Memory B cell (primary cell): ENCODE data around the gene LIN37.

Source experiments
- ATAC-seq: fragments of 150-1000 bp; cut with Tn5 transposase; 2 replicates; pipeline ENCODE4 v1.10.0; 2021; ENCODE audit warnings: low read depth, mild to moderate bottlenecking, moderate library complexity
- DNase-seq, 2 donors: peaks; one replicate each; pipeline ENCODE4 v3.0.0; 2022; ENCODE audit warnings: low spot score in 2 of 2
- H3K27ac Mint-ChIP-seq: one replicate; pipeline ENCODE4 v1.8.0; 2022; ENCODE audit warnings: mild to moderate bottlenecking, moderate library complexity, mixed read lengths
- H3K27me3 Mint-ChIP-seq: one replicate; pipeline ENCODE4 v1.8.0; 2022; ENCODE audit warnings: mixed read lengths
- H3K36me3 Mint-ChIP-seq: one replicate; pipeline ENCODE4 v1.8.0; 2022; ENCODE audit warnings: mild to moderate bottlenecking, mixed read lengths
- H3K4me1 Mint-ChIP-seq: one replicate; pipeline ENCODE4 v1.8.0; 2022; ENCODE audit warnings: mixed read lengths
- H3K4me3 Mint-ChIP-seq: one replicate; pipeline ENCODE4 v1.8.0; 2022; ENCODE audit warnings: mild to moderate bottlenecking, moderate library complexity, mixed read lengths
- H3K9me3 Mint-ChIP-seq: one replicate; pipeline ENCODE4 v1.8.0; 2022; ENCODE audit warnings: mixed read lengths

The LIN37 gene

DNA sequence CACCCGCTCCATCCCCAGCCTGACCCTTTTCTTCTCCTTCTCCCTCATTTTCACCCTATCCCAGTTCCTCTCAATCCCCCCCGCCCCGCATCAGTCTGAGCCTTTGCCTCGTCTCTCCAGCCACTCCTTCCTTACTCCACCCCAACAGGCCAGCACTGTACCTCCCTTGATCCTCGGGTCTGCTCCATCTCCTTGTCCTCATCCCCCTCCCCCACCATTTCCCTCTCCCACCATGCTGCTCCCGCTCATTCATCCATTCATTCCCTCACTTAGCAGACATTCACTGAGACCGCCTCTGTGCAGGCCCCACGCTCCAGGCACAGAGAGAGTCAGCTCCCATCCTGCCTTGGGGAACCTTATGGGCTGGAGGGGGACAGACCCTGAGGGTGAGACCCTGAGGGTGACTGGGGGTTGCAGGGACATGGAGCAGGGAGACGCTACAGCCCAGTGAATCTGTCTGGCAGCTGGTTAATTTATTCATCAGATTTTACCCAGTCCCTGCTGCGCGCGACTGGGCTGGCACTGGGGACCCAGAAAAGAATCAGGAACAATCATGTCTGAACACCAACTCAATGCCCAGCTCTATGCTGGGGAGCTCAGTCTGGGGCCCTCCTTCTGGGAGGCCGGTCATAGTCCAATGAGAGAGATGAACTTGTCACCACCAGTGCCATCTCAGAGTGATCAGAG is 27.9 kb downstream of the LIN37 start:
- H3K9me3 Mint-ChIP-seq = no peaks in the 10 kb centered on the region
- H3K36me3 Mint-ChIP-seq = peaks cover 2% of the 10 kb centered on the region
- H3K27me3 Mint-ChIP-seq = no peaks in the 10 kb centered on the region
- H3K4me3 Mint-ChIP-seq = peak overlapping the region; percentile 93
- ATAC-seq (no peak), DNase-seq (no peak)
- peak overlapping the region; percentile 83 for H3K27ac Mint-ChIP-seq
- H3K4me1 Mint-ChIP-seq = peaks cover 11% of the 10 kb centered on the region

DNA sequence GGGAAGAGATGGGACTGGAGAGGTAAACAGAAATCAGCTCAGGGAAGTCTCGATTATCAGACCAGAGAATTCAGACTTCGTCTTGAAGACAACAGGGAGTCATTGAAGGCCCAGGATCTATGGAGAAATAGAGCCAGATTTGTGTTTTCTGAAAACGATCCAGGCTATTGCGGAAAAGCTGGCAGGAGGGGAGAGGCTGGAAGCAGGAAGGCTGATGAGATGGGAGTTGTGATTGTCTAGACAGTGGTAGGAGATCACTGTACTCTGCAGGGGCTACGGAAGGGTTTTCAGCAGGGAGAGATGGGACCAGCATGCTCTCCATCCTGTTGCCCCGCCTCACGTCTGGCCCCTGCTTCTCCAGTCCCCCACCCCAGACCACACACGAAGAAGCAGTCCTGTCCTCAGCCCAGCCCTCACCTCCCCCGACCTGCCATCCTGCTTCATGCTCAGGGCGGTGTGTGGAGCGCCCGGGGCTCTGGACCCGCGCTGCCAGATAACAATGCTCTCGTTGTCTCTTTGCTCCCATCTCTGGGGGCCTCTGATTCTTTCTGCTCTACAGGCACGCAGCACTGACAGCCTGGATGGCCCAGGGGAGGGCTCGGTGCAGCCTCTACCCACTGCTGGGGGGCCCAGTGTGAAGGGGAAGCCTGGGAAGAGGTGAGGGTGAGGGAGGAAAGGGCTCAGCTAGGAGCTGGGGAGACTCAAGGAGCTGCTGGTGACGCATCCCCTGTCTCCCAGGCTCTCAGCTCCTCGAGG is 28.9 kb downstream of the LIN37 start:
- peaks cover 3% of the 10 kb centered on the region for H3K36me3 Mint-ChIP-seq
- H3K27me3 Mint-ChIP-seq = no peaks in the 10 kb centered on the region
- no peaks in the 10 kb centered on the region for H3K9me3 Mint-ChIP-seq
- H3K27ac Mint-ChIP-seq = no peak overlapping the region
- no peak for DNase-seq
- no peak for ATAC-seq
- peaks cover 11% of the 10 kb centered on the region for H3K4me1 Mint-ChIP-seq
- H3K4me3 Mint-ChIP-seq = no peak overlapping the region

DNA sequence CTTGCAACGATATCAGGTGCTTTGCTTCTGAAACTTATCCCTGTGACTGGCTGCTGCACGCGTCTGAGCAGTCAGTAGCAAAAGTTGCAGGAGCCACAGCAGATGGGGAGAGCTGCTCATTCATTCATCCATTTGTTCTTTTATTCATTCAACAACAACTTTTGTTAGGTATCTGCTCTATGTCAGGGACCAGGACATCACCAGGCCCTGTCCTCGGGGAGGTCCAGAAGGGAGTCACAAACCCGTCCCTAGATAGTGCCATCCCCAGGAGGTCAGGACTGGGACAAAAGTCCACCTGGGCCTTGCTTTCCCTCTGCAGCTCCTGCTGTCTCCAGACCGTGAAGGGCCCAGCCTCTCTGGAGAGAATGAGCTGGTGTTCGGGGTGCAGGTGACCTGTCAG is 29.6 kb downstream of the LIN37 start:
- H3K4me1 Mint-ChIP-seq = peaks cover 11% of the 10 kb centered on the region
- no peak overlapping the region for H3K4me3 Mint-ChIP-seq
- DNase-seq (no peak), ATAC-seq (no peak)
- no peak overlapping the region for H3K27ac Mint-ChIP-seq
- peaks cover 6% of the 10 kb centered on the region for H3K36me3 Mint-ChIP-seq
- no peaks in the 10 kb centered on the region for H3K27me3 Mint-ChIP-seq
- no peaks in the 10 kb centered on the region for H3K9me3 Mint-ChIP-seq

DNA sequence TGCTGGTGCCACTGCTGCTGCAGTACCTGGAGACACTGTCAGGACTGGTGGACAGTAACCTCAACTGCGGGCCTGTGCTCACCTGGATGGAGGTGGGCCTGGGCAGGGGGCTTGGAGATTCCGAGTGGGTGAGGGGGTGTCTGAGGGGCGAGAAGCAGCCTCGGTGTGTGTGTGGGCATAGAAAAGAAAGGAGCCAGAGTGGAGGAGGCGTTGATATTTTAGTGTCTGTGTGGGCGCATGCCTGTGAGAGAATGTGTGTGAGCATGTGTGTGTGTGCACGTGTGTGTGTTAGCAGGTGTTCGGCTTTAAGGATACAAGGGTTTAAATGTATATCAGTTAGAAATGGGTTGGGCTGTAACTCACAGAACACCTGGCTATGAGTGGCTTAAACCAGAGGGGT is 30.7 kb downstream of the LIN37 start:
- H3K27me3 Mint-ChIP-seq = no peaks in the 10 kb centered on the region
- H3K9me3 Mint-ChIP-seq = no peaks in the 10 kb centered on the region
- peaks cover 9% of the 10 kb centered on the region for H3K36me3 Mint-ChIP-seq
- no peak overlapping the region for H3K4me3 Mint-ChIP-seq
- H3K4me1 Mint-ChIP-seq = peaks cover 11% of the 10 kb centered on the region
- DNase-seq (no peak), ATAC-seq (no peak)
- H3K27ac Mint-ChIP-seq = no peak overlapping the region

DNA sequence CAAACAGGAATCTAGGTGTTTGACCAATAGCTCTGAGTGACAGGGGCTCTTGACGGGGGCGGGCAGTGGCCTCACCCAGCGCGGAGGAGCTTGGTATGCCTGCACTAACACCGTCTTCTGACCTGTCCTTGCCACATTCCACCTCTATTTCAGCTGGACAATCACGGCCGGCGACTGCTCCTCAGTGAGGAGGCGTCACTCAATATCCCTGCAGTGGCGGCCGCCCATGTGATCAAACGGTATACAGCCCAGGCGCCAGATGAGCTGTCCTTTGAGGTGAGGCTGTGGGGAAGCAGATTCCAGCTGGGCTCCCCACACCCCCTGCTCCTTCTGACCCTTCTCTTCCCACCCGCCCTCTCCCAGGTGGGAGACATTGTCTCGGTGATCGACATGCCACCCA is 31.7 kb downstream of the LIN37 start:
- DNase-seq = no peak
- H3K27me3 Mint-ChIP-seq = no peaks in the 10 kb centered on the region
- H3K27ac Mint-ChIP-seq = no peak overlapping the region
- H3K36me3 Mint-ChIP-seq = peaks cover 9% of the 10 kb centered on the region
- no peak for ATAC-seq
- H3K9me3 Mint-ChIP-seq = no peaks in the 10 kb centered on the region
- no peak overlapping the region for H3K4me3 Mint-ChIP-seq
- peaks cover 7% of the 10 kb centered on the region for H3K4me1 Mint-ChIP-seq

DNA sequence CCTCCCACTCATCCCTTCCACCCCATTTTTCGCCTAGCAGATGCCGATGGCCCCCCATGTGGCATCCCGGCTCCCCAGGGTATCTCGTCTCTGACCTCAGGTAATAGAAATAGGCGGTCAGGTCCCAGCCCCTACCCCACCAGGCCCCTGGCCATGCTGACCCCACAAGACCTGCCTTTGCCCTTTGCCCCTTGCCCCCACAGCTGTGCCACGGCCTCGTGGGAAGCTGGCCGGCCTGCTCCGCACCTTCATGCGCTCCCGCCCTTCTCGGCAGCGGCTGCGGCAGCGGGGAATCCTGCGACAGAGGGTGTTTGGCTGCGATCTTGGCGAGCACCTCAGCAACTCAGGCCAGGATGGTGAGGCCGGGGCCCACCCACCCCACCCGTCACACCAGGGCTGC is 32.3 kb downstream of the LIN37 start:
- Mint-ChIP-seq H3K9me3 (no peaks in the 10 kb centered on the region), H3K4me3 (no peak overlapping the region), H3K27ac (no peak overlapping the region), H3K36me3 (peaks cover 9% of the 10 kb centered on the region), H3K4me1 (peaks cover 7% of the 10 kb centered on the region), H3K27me3 (no peaks in the 10 kb centered on the region)
- DNase-seq (no peak), ATAC-seq (no peak)

DNA sequence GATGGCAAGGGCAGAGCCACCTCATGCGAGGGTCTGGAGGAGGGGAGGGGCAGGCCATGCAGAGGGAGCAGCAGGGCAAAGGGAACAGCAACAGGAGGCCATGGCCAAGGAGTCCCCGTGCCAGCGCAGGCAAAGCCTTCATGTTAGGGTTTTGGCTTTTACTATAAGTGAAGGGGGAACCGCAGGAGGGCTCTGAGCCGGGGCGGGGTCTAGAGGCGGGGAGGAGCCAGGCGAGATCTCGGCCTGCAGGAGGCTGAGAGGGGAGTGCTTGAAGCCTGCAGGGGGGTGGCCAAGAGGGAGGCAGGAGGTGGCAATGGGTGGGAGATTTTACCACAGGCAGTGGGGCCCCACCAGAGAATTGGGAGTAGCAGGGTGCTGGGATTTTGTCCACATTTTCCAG is 33.3 kb downstream of the LIN37 start:
- H3K27ac Mint-ChIP-seq = no peak overlapping the region
- peaks cover 1% of the 10 kb centered on the region for H3K4me1 Mint-ChIP-seq
- DNase-seq = no peak
- ATAC-seq = no peak
- peaks cover 9% of the 10 kb centered on the region for H3K36me3 Mint-ChIP-seq
- H3K9me3 Mint-ChIP-seq = no peaks in the 10 kb centered on the region
- H3K27me3 Mint-ChIP-seq = no peaks in the 10 kb centered on the region
- H3K4me3 Mint-ChIP-seq = no peak overlapping the region

DNA sequence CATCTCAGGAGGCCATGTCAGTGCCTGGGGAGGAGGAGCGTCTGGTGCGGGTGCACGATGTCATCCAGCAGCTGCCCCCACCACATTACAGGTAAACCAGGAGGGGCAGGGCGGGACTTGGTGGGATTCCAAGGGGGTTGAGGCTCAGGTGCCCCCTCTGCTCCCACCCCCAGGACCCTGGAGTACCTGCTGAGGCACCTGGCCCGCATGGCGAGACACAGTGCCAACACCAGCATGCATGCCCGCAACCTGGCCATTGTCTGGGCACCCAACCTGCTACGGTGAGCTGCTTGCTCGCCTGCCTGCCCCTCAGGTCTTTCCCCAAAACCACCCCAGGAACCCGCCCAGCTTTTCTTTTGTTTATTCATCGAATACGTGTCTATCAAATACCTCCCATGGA is 34.2 kb downstream of the LIN37 start:
- no peak for ATAC-seq
- Mint-ChIP-seq H3K36me3 (peaks cover 9% of the 10 kb centered on the region), H3K27me3 (no peaks in the 10 kb centered on the region), H3K27ac (no peak overlapping the region), H3K4me3 (no peak overlapping the region), H3K4me1 (no peaks in the 10 kb centered on the region), H3K9me3 (no peaks in the 10 kb centered on the region)
- no peak for DNase-seq

DNA sequence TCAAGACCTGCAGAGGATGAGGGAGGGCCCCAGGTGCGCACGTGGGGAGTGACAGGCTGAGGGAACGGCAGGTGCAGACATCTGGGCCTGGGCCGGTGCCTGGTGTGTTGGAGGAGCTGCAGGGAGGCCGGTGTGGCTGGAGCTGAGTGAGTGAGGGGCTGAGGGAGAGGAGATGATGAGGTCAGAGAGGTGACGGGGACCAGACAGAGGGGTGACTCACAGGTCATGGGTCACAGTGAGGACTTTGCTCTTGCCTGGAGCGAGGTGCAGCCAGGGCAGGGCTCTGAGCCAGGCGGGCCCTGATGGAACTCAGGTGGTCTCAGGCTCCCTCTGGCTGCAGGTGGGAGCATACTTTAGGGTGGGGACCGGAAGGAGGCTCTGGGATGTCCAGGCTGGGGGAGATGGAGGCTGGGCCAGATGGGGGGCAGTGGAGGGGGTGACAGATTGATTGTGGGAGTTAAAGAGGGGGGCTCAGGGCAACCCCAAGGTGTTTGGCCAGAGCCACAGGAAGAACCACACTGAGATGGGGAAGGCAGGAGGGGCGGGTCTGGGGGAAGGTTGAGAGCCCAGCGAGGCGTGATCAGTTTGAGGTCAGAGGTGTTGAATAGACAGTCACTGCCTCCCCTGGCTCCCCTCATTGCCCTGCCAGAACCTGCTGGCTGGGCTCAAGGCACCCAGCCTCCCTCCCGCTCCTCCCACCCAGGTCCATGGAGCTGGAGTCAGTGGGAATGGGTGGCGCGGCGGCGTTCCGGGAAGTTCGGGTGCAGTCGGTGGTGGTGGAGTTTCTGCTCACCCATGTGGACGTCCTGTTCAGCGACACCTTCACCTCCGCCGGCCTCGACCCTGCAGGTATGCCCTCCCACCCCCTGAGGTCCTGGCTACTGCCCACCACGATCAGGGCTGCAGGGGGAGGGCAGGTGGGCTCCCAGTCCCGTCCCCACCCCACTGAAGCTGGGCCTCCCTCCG is 35.4 kb downstream of the LIN37 start:
- no peak overlapping the region for H3K27ac Mint-ChIP-seq
- H3K4me1 Mint-ChIP-seq = no peaks in the 10 kb centered on the region
- no peak overlapping the region for H3K4me3 Mint-ChIP-seq
- H3K27me3 Mint-ChIP-seq = no peaks in the 10 kb centered on the region
- no peaks in the 10 kb centered on the region for H3K9me3 Mint-ChIP-seq
- ATAC-seq (no peak), DNase-seq (no peak)
- peaks cover 9% of the 10 kb centered on the region for H3K36me3 Mint-ChIP-seq

DNA sequence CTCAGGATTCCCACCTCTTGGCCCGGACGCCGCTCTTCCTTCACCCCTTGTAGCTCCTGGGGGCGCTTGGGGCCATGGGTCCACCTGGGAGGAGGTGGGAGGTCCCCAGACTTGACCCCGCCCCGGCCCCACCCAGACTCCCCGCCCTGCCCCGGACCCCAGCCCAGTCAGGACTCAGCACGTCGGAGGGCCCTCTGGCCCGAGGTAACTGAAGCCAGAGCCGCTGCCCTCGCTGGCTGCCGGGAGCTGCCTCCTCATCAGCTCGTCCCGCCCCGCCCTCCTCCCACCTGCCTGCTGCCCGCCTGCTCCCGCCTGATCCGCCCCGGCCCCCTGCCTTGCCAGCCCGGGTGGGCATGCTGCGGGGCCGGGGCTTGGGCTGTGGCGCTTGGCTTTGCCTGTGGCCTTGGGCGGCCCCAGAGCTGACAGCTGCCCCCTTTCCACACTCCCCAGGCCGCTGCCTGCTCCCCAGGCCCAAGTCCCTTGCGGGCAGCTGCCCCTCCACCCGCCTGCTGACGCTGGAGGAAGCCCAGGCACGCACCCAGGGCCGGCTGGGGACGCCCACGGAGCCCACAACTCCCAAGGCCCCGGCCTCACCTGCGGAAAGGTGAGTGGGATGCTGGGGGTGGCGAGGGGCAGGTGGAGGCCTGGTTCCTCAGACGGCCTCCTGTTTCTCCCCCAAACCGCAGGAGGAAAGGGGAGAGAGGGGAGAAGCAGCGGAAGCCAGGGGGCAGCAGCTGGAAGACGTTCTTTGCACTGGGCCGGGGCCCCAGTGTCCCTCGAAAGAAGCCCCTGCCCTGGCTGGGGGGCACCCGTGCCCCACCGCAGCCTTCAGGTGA is 36.3 kb downstream of the LIN37 start:
- Mint-ChIP-seq H3K4me3 (no peak overlapping the region), H3K27ac (no peak overlapping the region), H3K27me3 (no peaks in the 10 kb centered on the region), H3K9me3 (no peaks in the 10 kb centered on the region), H3K36me3 (peaks cover 8% of the 10 kb centered on the region), H3K4me1 (no peaks in the 10 kb centered on the region)
- no peak for ATAC-seq
- DNase-seq = no peak

DNA sequence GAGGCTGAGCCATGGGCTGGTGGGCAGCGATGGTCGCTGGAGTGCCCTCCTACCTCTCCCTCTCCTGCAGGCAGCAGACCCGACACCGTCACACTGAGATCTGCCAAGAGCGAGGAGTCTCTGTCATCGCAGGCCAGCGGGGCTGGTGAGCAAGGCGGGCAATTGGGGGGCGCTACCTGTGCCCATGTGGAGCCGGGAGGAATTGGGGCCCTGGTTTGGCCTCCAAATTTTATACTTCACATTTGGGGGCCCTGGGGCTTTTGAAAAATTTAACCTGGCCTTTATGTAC is 36.9 kb downstream of the LIN37 start:
- H3K27ac Mint-ChIP-seq = no peak overlapping the region
- ATAC-seq (no peak), DNase-seq (no peak)
- H3K36me3 Mint-ChIP-seq = peaks cover 7% of the 10 kb centered on the region
- H3K27me3 Mint-ChIP-seq = no peaks in the 10 kb centered on the region
- no peaks in the 10 kb centered on the region for H3K9me3 Mint-ChIP-seq
- H3K4me3 Mint-ChIP-seq = no peak overlapping the region
- H3K4me1 Mint-ChIP-seq = no peaks in the 10 kb centered on the region

DNA sequence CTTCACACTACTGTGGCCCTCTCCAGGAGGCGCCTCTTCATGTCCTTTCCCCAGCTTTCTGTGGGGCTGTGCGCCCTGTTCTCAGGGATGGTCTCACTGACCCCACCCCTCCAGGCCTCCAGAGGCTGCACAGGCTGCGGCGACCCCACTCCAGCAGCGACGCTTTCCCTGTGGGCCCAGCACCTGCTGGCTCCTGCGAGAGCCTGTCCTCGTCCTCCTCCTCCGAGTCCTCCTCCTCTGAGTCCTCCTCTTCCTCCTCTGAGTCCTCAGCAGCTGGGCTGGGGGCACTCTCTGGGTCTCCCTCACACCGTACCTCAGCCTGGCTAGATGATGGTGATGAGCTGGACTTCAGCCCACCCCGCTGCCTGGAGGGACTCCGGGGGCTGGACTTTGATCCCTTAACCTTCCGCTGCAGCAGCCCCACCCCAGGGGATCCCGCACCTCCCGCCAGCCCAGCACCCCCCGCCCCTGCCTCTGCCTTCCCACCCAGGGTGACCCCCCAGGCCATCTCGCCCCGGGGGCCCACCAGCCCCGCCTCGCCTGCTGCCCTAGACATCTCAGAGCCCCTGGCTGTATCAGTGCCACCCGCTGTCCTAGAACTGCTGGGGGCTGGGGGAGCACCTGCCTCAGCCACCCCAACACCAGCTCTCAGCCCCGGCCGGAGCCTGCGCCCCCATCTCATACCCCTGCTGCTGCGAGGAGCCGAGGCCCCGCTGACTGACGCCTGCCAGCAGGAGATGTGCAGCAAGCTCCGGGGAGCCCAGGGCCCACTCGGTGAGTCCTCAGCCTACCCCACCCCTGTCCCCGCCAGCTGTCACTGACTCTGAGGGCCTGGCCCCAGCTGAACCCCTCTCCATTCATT is 38.2 kb downstream of the LIN37 start:
- Mint-ChIP-seq H3K4me3 (no peak overlapping the region), H3K27me3 (no peaks in the 10 kb centered on the region), H3K4me1 (no peaks in the 10 kb centered on the region)

DNA sequence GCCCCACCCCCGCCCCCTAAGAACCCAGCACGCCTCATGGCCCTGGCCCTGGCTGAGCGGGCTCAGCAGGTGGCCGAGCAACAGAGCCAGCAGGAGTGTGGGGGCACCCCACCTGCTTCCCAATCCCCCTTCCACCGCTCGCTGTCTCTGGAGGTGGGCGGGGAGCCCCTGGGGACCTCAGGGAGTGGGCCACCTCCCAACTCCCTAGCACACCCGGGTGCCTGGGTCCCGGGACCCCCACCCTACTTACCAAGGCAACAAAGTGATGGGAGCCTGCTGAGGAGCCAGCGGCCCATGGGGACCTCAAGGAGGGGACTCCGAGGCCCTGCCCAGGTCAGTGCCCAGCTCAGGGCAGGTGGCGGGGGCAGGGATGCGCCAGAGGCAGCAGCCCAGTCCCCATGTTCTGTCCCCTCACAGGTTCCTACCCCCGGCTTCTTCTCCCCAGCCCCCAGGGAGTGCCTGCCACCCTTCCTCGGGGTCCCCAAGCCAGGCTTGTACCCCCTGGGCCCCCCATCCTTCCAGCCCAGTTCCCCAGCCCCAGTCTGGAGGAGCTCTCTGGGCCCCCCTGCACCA is 38.9 kb downstream of the LIN37 start:
- H3K36me3 Mint-ChIP-seq = peaks cover 6% of the 10 kb centered on the region

More for the DNA sequence above, 38.2 kb downstream of the LIN37 start:
- peaks cover 6% of the 10 kb centered on the region for H3K36me3 Mint-ChIP-seq
- ATAC-seq = no peak
- no peak overlapping the region for H3K27ac Mint-ChIP-seq
- no peak for DNase-seq
- H3K9me3 Mint-ChIP-seq = no peaks in the 10 kb centered on the region

More for the DNA sequence above, 38.9 kb downstream of the LIN37 start:
- no peaks in the 10 kb centered on the region for H3K9me3 Mint-ChIP-seq
- H3K27me3 Mint-ChIP-seq = no peaks in the 10 kb centered on the region
- no peak overlapping the region for H3K27ac Mint-ChIP-seq
- DNase-seq (no peak), ATAC-seq (no peak)
- no peaks in the 10 kb centered on the region for H3K4me1 Mint-ChIP-seq
- no peak overlapping the region for H3K4me3 Mint-ChIP-seq
